ENCODE measurements around the gene AP1B1.

Gene AP1B1

DNA sequence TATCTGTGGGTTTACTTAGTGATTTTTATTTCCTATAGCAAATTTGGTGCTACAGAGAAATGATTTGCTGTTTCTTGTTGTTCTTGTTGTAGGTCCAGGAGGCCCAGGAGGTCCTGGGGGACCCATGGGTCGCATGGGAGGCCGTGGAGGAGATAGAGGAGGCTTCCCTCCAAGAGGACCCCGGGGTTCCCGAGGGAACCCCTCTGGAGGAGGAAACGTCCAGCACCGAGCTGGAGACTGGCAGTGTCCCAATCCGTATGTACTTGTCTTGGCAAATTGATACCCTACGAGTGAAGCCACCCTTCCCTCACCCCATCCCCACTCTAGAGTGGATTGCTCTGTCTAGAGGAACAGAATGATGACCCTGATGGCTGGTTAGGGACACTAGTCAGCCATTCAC, 89.7 kb downstream of the AP1B1 start:
- no peak for FAIRE-seq

DNA sequence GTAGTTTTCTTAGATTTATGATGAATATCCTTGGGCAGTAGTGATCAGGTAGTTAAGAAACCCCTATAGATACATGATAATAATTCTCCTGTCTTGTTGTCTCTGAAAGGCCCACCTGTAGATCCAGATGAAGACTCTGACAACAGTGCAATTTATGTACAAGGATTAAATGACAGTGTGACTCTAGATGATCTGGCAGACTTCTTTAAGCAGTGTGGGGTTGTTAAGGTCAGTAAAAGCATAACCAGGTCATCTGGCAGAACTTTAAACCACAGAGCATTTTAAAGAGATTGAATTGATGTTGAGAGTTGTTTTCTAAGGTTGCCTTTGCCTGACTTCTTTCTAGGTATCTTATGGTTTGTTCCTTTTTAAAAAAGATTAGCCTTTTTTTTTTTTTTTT, 96.0 kb downstream of the AP1B1 start:
- no peak for FAIRE-seq

DNA sequence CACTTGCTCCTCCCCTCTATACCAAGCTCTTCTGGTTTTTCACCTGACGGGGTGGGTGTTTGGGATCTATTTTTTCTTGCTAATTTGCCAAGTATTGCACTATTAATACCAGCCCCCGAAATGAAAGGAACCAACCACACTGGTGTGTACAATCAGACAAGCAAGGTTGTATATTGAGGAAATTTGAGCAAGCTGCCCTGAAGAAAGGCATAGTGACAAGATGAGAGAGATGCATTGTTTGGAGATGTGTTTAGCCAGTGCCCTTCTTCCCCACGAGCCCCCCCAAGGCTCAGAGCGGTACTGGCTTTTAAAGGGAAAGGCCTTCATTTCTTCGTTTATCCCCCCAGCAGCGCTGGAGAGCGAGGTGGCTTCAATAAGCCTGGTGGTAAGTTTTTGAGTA, 97.2 kb downstream of the AP1B1 start:
- FAIRE-seq, result no peak

DNA sequence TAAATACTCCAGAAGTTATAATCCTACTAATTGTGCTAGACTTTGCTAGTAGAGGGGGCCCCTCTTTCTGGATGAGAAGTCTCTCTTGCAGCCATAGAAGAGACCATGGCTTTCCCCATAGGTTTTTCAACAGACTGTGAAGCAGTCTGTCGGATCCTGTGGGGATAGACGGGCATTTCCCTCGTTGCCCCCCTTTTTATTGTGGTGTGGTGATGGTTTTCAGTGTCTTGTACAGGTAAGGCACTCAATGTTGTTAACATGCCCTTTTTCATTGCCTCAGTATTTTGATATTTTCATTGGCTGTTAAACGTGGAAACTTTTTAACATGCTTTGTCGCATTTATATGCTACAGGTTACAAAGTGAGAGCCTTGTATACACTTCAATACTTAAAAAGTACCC, 98.3 kb downstream of the AP1B1 start:
- no peak for FAIRE-seq

DNA sequence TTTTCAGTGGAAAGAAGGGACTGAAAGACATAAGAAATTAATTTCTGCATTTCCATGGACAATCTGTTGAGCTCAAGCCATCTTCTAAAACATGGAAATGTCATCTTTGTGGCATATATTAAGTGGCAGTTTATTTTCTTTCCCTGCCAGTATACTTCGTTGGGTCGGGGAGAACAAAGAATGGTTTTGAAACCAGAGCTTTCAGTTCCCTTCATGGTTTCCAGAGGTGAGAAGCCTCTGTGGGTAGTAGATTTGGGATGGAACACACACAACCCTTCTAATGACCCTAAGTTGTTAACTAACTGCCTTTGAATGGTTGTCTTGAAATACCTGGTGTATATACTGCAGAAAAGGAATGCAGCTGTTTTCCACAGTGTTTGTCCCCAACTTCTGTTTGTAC, 99.5 kb downstream of the AP1B1 start:
- no peak for FAIRE-seq

DNA sequence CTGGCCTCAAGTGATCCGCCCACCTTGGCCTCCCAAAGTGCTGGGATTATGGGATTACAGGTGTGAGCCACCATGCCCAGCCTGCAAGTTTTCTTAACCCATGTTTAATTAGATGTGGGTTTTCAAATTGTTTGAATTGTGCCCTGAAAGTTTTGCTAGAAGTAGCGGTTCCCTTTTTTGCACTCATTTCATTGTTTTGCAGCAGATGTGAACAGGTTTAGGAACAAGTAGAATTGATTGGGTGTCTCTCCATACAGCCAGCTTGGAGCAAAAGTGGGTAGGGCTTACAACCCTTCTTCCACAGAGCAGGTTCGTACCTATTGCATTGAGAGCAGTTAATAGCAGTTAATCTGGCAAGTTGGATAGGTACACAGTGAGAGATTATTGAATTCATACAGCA, 104.2 kb downstream of the AP1B1 start:
- no peak for FAIRE-seq

DNA sequence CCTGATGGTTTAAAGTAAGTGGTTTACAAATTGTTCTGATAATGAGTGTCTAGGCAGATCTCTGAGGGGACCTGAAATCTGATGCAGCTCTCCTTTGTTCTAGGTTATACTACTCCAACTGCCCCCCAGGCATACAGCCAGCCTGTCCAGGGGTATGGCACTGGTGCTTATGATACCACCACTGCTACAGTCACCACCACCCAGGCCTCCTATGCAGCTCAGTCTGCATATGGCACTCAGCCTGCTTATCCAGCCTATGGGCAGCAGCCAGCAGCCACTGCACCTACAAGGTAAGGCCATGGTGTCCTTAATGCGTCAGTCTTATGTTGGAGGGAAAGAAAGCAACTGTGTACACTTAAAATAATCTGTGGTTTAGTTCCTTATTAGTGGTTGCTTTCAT, 110.4 kb downstream of the AP1B1 start:
- FAIRE-seq, result no peak
